ENCODE data around the gene LIN7C.

DNA sequence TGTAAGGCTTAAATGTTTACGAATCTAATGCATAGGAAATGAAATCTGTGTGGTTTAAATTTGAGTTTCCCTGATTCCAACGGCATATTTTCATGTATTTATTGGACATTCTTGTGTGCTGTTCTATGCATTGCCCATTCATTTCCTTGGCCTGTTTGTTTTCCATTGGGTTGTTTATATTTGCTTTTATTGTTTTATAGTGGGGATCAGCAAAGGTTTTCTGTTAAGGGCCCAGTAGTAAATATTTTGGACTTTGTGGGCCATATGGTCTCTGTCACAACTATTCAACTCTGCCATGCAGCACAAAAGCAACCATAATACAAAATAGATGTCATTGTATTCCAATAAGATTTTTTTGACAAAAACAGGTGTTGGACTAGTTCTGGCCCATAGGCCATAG lies 28.7 kb downstream of the LIN7C start:
- TF ChIP-seq, protein P1, sequence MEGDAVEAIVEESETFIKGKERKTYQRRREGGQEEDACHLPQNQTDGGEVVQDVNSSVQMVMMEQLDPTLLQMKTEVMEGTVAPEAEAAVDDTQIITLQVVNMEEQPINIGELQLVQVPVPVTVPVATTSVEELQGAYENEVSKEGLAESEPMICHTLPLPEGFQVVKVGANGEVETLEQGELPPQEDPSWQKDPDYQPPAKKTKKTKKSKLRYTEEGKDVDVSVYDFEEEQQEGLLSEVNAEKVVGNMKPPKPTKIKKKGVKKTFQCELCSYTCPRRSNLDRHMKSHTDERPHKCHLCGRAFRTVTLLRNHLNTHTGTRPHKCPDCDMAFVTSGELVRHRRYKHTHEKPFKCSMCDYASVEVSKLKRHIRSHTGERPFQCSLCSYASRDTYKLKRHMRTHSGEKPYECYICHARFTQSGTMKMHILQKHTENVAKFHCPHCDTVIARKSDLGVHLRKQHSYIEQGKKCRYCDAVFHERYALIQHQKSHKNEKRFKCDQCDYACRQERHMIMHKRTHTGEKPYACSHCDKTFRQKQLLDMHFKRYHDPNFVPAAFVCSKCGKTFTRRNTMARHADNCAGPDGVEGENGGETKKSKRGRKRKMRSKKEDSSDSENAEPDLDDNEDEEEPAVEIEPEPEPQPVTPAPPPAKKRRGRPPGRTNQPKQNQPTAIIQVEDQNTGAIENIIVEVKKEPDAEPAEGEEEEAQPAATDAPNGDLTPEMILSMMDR (IDR thresholded peaks at IDR 0.05) = no peak
- no peak for TF ChIP-seq POLR2A (IDR thresholded peaks at IDR 0.05)
